Stimulated activated CD4-positive, alpha-beta T cell treated with anti-CD3 and anti-CD28 coated beads, Interleukin-4, amount 100 ng/mL, for 1 hour (primary cell): ENCODE data around the gene NPY5R.

Experiments
- DNase-seq: peaks from one replicate; pipeline ENCODE4 v3.0.0-alpha.2; 2020

The NPY5R gene

DNA sequence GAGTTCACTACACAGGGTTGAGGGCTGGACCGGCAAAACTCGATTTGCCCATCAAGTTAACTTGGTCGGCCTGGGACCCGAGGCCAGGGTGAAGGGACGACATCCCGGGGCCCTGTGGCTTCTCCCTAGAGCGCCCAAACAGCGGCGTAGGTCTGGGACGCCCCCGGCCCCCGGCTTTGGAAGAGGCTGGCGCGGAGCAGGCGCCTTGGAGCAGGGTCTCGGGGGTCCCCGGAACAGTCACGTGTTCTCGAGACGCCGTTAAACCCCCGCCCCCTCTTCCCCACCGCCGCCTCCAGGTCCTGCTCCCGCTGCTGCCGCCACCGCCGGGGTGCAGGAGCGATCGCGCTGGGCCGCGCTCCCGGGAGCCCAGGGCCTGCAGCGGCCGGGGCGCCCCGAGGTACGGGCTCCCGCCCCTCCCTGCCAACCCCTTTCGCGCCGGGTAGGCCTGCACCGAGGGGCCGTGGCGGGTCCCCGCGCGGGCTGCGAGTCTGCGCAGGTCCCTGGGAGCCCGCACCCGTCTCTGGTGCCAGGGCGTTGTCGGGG lies at the start of gene NPY5R:
NPY5R (plus strand) TSS at position 289 of the 543 bp plus-strand sequence. CDS start 6,382 bp downstream, outside the sequence.
- DNase-seq = no peak

DNA sequence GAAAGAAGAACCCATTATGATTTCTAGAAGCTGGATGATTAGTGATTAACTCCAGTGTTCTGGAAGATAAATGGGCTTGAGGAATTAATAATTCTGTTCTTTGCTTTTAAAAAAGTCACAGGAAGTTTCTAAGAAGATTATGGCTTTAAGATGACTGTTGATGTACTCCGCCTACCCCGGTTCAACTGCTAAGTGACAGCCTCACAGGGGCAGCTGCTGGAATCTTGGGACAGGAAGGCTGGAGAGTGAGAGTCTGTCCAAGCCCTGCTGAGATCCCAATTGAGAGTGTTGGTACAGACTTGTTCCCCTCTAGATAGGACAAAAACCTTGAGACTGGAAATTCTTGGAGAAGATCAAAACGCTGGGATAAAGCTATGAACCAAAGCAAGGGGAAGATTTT lies 48.6 kb upstream of the NPY5R start:
- no peak for DNase-seq

DNA sequence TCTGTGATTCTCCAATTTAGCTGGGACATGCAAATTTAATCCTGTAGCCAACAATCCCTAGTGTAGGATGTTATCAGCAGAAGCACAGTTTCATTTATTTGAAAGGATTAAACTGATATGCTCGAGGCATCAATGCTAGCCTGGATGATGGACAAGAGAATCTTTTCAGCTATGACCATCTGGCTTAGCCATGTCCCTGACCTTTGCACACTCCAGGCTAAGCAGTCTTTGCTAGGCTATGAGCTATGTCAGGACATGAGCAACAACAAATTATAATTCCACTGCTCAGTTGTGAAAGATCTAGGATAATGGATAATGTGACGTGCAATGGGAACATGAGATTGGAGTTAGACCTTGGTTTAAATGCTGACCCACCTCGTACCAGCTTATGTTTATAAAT lies 43.2 kb upstream of the NPY5R start:
- DNase-seq = no peak

DNA sequence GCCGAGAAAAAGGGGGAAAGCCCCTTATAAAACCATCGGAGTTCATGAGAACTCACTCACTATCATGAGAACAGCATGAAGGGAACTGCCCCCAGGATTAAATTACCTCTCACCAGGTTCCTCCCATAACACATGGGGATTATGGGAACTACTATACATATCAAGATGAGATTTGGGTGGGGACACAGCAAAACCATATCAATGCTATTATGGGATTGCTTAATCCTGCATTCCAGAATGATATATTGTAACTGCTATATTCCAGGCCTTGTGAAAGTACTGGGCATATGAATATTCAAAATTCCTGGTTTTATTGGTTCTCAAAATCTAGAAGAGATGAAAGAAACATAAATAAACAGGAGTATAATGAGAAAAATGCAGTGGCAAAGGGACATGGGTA lies 40.6 kb upstream of the NPY5R start:
- DNase-seq = no peak

DNA sequence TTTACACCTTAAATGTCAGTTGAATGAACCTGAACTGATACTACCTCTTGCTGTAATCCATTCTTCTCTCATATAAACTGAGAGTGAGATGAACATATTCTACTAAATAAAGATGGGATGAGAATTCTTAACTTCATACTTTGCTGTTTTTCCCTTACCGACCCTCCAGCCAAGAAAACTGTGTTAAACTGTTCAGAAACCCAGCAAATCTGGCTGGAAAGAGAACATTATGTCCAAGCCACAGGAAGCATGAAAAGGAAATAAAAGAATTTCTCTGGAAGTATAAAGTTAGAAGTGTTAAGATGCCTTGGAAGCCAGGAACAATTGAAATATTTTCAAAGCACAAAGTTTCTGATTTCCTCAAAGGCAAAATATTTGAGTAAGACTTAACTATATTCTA lies 34.2 kb upstream of the NPY5R start:
- no peak for DNase-seq

DNA sequence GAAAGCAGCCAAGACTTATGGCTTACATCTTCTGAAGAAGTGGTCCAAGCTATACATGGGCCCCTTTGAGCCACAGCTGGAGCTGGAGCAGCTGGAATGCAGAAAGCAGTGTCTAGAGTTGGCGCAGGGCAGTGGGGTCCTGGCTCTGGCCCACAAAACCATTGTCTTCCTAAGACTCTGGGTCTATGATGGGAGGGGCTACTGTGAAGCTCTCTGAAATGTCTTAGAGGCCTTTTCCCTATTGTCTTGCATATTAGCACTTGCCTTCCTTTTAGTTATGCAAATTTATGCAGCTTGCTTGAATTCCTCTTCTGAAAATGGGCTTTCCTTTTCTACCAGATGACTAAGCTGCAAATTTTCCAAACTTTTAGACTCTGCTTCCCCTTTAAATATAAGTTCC lies 26.6 kb upstream of the NPY5R start:
- DNase-seq = no peak

DNA sequence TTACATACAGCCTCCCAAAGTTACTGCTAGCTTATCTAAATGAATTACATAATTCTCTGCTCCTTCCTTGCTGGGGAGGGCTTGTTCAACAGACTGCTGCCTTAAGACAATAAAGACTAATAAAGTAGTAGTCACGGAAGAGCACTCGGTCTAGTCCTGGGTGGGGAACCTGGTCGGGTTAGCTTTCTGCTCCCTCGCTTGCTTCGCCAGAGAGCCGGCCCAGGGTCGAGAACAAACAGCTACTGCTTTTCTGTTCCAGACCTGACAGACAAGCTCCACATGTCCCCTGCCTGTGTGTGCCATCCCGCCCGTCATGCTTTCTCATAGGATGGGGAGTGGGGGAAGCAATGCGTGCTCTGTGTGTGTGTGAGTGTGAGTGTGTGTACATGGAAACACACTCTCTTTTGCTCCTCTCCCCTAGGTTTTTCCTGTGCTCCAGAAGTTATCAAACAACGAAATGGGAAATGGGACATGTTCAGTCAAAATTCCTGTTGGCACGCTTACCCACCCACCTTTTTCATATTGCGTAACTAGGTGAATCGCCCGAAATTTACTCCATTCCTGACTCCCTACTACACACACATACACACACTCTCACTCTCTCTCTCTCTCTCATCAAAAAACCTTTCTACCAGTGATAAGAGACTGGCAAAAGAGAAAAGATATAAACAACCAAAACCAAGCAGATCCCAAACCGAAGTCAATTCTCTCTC lies 12.6 kb upstream of the NPY5R start:
- no peak for DNase-seq

DNA sequence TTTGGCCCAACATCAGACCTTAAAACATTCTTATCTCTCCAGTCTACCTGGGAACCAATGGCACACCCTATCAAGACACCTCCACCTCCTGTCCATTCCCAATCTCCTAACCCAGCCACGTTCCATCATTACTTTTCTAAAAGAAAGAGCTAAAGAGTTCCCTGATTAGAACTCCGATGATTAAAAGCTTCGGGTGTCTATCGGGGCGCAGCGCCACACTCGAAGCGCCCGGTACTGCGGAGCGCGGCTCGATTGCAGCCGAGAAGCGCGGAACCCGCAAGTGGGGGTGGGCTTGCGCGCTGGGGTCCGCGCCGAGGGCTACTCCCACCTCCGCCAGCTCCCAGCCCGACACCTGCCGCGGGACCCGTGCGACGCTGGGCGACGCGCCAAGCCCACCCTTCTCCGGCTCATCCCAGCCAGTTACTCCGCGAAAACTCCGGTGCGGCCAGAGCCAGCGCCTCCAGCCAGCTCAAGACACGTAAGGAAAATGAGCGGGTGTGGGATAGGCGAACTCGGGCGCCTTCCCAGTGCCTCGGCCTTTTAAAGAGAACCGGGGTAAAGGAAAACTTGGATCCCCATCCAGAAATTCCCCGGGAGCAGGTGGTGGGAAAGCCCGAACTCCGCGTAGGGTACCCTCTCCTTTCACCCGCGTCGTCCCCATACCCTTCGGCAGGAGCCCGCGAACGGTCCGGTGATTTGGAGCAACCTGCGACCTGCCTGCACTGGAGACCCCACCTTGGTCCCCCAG lies 11.9 kb upstream of the NPY5R start:
- DNase-seq = peak; percentile 1

DNA sequence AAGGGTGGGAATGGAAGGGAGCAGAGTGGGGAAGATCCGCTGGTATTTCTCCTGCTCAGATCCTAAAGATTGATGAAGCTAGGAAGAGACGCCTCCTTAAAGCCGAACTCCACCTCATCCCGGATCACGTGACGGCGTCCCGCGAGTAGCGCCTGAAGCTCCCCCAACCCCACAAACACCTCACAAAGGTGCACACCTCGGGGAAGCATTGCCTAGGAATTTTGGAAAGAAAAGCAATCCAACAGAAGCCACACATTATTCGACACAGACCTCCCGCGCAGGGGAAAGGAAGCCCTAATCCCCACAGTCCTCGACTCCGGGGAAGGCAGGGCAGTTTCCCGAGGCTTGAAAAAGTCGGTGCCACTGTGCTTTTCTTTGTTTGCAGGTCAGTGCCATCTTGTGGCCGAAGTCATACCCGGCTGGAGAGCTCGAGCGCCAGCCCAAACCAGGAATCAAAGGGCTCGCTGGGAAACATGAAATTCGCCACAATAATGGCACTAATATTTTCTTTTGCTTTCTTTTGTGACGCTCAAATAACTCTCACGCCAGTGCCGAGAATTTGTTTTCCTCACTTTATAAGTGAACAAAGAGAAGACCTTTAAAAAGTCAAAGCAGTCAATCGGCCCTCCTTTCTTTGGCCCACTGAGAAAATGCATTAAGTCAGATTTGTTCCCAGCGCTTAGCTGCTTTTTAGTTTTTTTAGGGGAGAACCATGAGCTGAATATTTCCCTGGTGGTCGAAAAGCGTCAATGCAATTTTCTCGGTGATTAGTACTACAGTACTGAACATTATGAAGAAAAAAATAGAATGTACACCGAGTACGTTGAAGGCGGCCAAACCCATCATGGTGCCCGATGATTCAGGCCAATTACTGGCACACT lies 10.9 kb upstream of the NPY5R start, which contains the start of gene NPY1R:
NPY1R (minus strand) TSS at position 71 of the 881 bp plus-strand sequence. CDS start 6,042 bp downstream, outside the sequence.
- peak; percentile 15 for DNase-seq

DNA sequence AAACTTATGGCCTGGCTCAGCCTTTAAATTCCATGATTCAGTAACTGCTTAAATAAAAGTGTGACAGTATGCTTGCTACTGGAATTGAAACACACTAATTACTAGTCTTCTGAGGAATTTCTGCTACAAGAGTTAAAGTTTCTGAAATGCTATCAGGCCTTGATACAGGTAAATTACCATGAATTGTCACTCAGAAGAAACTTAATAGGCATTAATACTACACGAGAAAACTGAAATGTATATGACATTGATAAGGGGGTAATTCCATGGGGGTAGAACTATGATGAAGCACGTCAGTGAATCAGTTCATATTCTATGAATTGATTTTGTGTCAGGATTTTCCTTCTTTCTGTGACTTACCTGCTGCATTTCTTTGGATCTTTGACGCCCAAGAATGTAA lies 8.3 kb upstream of the NPY5R start:
- DNase-seq = no peak

DNA sequence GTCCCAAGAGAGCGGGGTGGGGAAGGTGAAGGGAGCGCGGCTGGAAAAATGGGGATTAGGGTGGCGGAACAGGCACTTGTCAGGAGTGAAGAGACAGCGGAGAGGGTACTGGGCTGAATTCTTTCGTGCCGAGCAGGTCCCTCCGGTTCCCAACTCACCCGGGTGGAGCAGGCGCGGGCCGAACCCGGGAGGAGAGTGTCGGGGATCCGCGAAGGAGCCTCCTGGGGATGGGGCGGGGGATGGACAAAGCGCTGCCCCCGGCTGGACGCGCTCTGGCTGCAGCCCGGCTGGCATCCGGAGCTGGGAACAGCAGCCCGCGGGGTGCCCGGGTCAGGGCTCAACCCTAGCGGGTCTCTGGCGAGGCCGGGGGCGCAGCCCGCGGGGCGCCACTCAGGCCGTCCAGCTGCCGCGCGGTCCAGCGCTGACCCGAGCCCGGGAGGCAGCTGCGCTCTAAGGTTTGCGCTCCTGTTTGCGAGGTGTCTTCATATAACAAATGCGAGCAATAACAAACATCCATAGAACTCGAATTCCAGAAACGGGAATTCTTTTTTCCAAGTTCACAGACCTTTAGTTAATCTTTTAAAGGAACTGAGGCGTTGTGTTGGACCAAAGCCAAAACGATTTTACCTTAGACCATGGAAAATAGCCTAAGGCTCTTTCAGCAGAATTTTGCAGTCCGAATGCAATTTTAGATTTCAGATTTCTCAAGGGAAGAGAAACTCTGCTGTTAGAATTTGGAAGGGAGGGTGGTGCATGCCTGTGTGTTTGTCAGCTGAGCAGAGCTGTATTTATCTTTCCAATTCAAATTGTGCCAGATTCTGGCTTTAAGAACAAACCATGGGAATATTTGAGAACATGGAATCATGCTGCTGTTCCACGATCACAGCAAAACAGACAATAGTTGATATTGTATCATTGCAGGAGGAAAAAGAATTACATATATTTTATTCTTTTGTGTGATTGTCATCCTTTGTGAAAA lies 744 bp downstream of the NPY5R start:
- DNase-seq = no peak

DNA sequence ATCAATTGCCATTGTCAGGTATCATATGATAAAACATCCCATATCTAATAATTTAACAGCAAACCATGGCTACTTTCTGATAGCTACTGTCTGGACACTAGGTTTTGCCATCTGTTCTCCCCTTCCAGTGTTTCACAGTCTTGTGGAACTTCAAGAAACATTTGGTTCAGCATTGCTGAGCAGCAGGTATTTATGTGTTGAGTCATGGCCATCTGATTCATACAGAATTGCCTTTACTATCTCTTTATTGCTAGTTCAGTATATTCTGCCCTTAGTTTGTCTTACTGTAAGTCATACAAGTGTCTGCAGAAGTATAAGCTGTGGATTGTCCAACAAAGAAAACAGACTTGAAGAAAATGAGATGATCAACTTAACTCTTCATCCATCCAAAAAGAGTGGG lies 7.0 kb downstream of the NPY5R start:
- DNase-seq = no peak

DNA sequence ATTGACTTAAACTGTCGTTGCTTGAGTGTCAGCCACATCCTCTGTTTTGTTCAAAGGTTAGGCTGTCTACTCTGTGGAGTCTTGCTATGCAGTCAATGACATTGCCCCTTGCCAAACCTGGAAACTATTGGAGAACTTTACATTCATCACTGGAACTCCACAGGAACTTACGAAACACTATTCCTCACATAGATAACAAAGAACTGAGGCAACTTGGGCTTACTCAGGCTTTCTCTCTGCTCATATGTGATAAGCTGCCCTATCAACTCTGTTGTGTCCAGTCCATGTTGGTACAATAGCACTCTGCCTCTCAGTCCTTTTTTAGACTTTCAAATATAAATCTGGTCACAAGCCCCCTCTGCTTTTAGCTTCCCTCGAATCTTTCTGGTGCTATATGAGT lies 9.4 kb downstream of the NPY5R start:
- no peak for DNase-seq

DNA sequence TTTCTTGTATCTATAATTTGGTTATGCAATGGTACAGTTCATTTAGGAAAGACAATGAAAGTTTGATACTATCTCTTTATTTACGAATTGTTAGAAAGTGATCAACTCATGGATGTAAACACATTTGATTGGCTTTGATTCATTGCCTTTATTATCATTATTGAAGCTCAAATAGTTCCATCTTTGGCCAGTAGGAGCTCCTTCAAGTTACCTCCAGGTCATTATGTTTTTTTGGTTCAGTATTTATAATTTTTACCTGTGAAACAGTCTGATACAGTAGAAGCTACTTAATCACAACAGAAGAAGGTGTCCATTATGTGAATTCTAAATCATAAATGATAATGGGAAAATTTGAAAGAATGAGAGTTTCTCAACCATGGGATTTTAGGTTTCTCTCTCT lies 12.4 kb downstream of the NPY5R start:
- no peak for DNase-seq

DNA sequence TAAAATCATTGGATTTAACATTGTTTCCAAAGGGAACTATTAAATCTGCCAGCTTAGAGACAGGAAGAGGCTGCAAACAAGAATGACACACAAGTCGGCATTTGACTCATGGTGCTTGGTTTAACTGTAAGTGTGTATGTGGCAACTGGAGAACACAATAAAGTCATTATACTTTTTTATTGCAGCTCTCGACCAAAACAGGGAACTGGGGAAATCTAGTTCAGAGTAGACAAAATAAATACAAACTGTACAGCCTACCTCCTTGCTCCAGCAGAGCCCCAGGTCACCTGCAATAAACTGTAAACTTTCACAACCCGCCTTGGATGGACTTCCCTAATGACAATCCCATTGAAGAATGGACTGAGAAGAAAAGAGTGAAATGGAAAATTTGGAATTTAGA lies 24.0 kb downstream of the NPY5R start:
- DNase-seq = no peak

DNA sequence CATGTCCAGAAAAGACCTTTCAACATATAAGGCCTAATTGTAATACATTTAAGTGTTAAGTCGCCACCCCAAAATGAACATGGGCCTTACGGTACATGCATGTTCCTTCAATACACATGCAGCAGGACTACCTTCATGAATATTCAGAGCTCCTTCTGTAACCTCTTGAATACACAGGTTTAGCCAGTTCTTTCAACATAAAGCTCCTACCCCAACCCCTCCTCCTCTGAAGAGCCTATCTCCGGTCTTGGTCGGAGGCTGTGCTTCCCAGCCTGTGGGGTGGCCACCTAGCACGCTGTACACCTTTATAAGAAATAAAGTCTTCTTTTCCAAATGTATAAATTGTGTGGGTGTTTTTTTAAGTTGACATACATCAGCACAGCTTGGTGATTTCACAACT lies 28.3 kb downstream of the NPY5R start:
- DNase-seq = no peak

DNA sequence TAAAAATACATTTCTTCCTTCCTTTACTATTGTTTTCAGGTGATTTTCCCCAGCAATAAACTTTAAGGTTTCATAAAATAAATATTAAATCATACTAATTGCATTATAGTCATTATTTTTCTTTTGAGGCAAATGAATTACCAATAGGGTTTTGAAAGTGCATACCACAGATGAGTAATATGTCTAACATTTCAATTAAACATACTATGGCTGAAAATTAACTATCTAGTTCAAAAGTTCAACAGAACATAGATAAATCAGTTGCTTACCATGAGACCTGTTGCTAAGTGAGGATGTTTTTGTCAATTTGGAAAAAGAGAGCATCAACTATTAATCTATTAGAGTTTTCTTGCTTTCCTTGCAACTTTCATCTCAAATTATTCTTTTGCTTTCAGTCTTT lies 35.0 kb downstream of the NPY5R start:
- no peak for DNase-seq

DNA sequence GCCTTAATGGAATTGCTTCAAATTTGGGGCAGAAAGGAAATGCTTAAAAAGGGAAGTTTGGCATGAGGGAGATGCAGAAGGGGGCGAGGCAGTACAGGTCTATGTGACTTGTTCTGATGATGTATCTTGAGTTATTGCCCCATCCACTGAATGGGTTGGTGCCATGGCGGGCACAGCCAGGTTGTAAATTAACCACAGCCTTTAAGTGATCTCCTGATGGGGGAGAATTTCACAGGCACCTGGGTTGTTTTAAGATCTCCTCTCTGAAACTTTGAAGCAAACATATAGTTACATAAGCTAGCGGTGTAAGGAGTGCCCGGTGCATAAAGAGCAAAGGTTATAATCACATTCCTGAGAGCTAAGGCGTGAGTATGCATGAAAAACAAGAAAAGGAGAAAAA lies 37.0 kb downstream of the NPY5R start:
- no peak for DNase-seq

DNA sequence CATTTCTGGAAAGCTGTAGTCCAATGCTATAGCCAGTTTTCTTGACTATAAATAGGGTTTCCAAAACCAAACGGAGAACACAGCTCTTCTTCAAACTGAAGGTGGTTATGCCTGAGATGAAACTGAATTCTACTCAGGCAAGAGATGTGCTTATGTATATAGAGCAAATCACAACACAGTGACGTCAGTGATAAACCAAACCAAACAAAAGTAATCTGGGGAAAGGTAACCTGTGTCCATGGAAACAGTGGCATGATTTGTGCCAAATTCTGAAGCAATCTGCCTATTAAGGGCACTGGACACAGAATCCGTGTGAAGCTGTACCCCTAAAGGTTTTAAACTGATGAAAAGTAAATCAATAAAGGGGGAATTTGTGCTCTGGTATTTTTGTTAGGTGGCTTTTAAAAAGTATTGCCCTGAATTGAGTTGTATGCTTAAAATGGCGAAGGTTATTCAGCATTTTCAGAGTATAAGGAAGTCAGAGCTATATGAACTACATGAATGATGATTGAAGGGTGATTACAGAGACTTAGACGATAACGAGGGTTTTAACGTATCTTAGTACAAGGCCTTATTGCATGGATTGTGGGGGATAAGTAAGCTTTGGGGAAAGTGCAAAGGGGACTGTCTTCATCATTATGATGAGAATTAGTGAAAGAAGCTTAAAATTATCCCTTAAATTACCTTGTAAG lies 38.6 kb downstream of the NPY5R start:
- DNase-seq = no peak

DNA sequence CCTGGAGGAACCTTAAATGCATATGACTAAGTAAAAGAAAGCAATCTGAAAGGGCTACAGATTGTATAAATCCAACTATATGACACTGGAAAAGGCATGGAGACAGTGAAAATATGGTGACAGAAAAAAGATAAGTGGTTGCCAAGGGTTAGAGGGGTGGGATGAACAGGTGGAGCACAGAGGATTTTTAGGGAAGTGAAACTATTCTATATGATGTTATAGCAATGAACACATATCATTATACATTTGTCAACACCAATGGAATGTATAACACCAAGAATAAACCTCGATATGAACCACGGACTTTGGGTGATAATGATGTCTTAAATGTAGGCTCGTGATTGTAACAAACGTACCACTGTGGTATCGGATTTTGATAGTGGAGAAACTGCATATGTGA lies 40.7 kb downstream of the NPY5R start:
- DNase-seq = no peak

DNA sequence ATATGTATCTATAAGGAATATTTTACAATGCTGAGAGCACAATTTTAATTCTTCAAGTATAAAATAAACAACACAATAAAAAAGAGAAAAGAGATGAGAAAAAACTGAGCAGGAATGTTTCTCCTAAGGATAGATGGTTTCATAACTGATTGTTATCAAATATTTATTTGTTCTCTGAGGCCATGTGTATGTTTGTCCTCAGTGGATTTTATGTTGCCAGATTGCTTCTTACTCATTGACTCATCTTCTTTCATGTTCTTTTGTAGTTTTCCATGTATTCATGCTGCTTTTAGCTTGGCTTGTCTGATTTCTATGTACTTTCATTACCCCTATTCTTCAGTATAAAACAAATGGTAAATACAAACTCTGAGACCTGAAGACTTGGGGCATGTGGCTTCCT lies 41.2 kb downstream of the NPY5R start:
- no peak for DNase-seq
